Epithelial cell of prostate (primary cell): ENCODE data around the gene HOMEZ.

Experiments
- DNase-seq: peaks from one replicate; pipeline ENCODE4 v3.0.0-alpha.2; 2011; ENCODE audit warnings: low read depth, low spot score
- H3K27ac ChIP-seq: fragments of 450-650 bp; 2 replicates; pipeline ENCODE4 v1.5.1; 2017; ENCODE audit warnings: mild to moderate bottlenecking

The HOMEZ gene

GRCh38 chr14:23308721-23309445 is 23.0 kb upstream of the HOMEZ start:
- no peak for DNase-seq

GRCh38 chr14:23307687-23308644 is 22.0 kb upstream of the HOMEZ start:
- peak; percentile 27 for DNase-seq
- peak overlapping the region; percentile 87 for H3K27ac ChIP-seq

More at GRCh38 chr14:23308721-23309445, 23.0 kb upstream of the HOMEZ start:
- H3K27ac ChIP-seq, result peak overlapping the region; percentile 87

- H3K27ac ChIP-seq, result peak overlapping the region; percentile 87
- no peak for DNase-seq
These were observed 21.2 kb upstream of the HOMEZ start for GRCh38 chr14:23307146-23307530.

GRCh38 chr14:23306412-23307145 is 20.6 kb upstream of the HOMEZ start, which contains the start of gene BCL2L2:
Gene BCL2L2 (plus strand): TSS chr14:23306833. CDS start chr14:23307768, 935 bp downstream.
- H3K27ac ChIP-seq, result peak within 1 kb of the TSS; percentile 87
- DNase-seq, result peak; percentile 40

GRCh38 chr14:23302290-23303225 is 16.6 kb upstream of the HOMEZ start, which contains the start of gene PPP1R3E:
Gene PPP1R3E (minus strand): TSS chr14:23302859. CDS start chr14:23302576, 283 bp downstream.
- no peak for DNase-seq
- peak within 1 kb of the TSS; percentile 85 for H3K27ac ChIP-seq

GRCh38 chr14:23301969-23302289 is 16.0 kb upstream of the HOMEZ start:
- DNase-seq, result no peak
- H3K27ac ChIP-seq, result peak overlapping the region; percentile 85

GRCh38 chr14:23301288-23301968 is 15.5 kb upstream of the HOMEZ start:
- H3K27ac ChIP-seq, result peak overlapping the region; percentile 85

GRCh38 chr14:23300687-23301223 is 14.8 kb upstream of the HOMEZ start:
- DNase-seq, result peak; percentile 6
- H3K27ac ChIP-seq, result peak overlapping the region; percentile 85

More at GRCh38 chr14:23301288-23301968, 15.5 kb upstream of the HOMEZ start:
- DNase-seq, result peak; percentile 92

GRCh38 chr14:23299986-23300686 is 14.2 kb upstream of the HOMEZ start:
- peak overlapping the region; percentile 85 for H3K27ac ChIP-seq
- no peak for DNase-seq

- peak; percentile 53 for DNase-seq
- peak overlapping the region; percentile 85 for H3K27ac ChIP-seq
These were observed 13.5 kb upstream of the HOMEZ start for GRCh38 chr14:23299211-23299957.

- H3K27ac ChIP-seq, result peak overlapping the region; percentile 85
These were observed 11.8 kb upstream of the HOMEZ start for GRCh38 chr14:23297611-23298277.

GRCh38 chr14:23297096-23297495 is 11.2 kb upstream of the HOMEZ start:
- H3K27ac ChIP-seq, result no peak overlapping the region
- no peak for DNase-seq

More at GRCh38 chr14:23297611-23298277, 11.8 kb upstream of the HOMEZ start:
- no peak for DNase-seq

- no peak for DNase-seq
- no peak overlapping the region for H3K27ac ChIP-seq
These were observed 10.3 kb upstream of the HOMEZ start for GRCh38 chr14:23296012-23296777.

GRCh38 chr14:23294734-23295561 is 9.0 kb upstream of the HOMEZ start:
- no peak overlapping the region for H3K27ac ChIP-seq
- no peak for DNase-seq

- no peak for DNase-seq
- peak overlapping the region; percentile 83 for H3K27ac ChIP-seq
These were observed 1.1 kb upstream of the HOMEZ start for GRCh38 chr14:23286902-23287479.
